HepG2 (cell line): ENCODE results near the gene UBR3. TPM values are rescaled to one million over a fixed set of nuclear protein-coding genes. Genes with fewer than 3 reads are reported as not detected.
"Not testable (repeated sequence)": the region's sequence is repeated elsewhere in the genome, so short reads cannot be mapped to it uniquely, and the experiment has no call there.

Source experiments
- ATAC-seq: fragments of 200-7000 bp; cut with Tn5 transposase; 3 replicates; pipeline ENCODE4 v1.9.1; 2020; ENCODE audit warnings: mild to moderate bottlenecking, moderate library complexity
- BruUV-seq: library from RNA; stranded (reverse); fragments of 400-500 nt; replicated peaks from 2 replicates; lab custom pipeline; 2021; lab: Mats Ljungman, UMichigan
- CTCF ChIA-PET: fragments of 300-600 bp; formaldehyde crosslinking; extraction: SDS; loops from one replicate; lab custom pipeline; 2021; ENCODE audit warnings: low total read pairs, inconsistent platforms, low intra/inter-chr PET ratio; lab: Yijun Ruan, JAX
- POLR2A ChIA-PET: fragments of 350-600 bp; sonication (Branson Sonifier 250); formaldehyde crosslinking; loops from one replicate; lab custom pipeline; 2020; ENCODE audit warnings: antibody characterized with exemption, inconsistent platforms; lab: Yijun Ruan, JAX
- DNase-seq: peaks from one replicate; pipeline ENCODE4 v3.0.0-alpha.2; 2015; ENCODE audit warnings: low spot score
- FAIRE-seq: peaks from 3 replicates; lab custom pipeline; 2011; peaks lifted over from hg19 to GRCh38; lab: Jason Lieb, UNC
- H2AFZ ChIP-seq: one replicate; pipeline ENCODE4 v1.6.1; 2011; ENCODE audit warnings: low read length, inconsistent platforms
- H3K27ac ChIP-seq: fragments of 300-600 bp; 3 replicates; pipeline ENCODE4 v1.8.0; 2011; ENCODE audit warnings: mixed run types, mild to moderate bottlenecking, mixed read lengths, low read length, inconsistent platforms; ENCODE audit not compliant: insufficient read depth; ENCODE audit errors: extremely low read length
- H3K27me3 ChIP-seq, 2 experiments: fragments of 200-600 bp in 1 of 2; 2 replicates in 1 of 2; 3 replicates in 1 of 2; pipeline versions ENCODE4 v1.6.0 to v1.8.0; 2011; ENCODE audit warnings: low read length in 2 of 2, mild to moderate bottlenecking in 2 of 2, moderate library complexity in 2 of 2, inconsistent platforms in 1 of 2; ENCODE audit not compliant: insufficient read depth in 2 of 2, control insufficient read depth in 1 of 2
- H3K36me3 ChIP-seq, 2 experiments: fragments of 200-600 bp in 1 of 2; replicated peaks in 1 of 2; 2 replicates in 1 of 2; 3 replicates in 1 of 2; pipeline versions ENCODE4 v1.5.1 to v1.8.0; 2011; ENCODE audit warnings: low read length in 2 of 2, inconsistent platforms in 1 of 2; ENCODE audit not compliant: insufficient read depth in 2 of 2, control insufficient read depth in 1 of 2
- H3K4me1 ChIP-seq: 2 replicates; pipeline ENCODE4 v1.5.1; 2012; ENCODE audit warnings: low read length, inconsistent platforms; ENCODE audit not compliant: insufficient read depth
- H3K4me2 ChIP-seq: 2 replicates; pipeline ENCODE4 v1.6.0; 2011; ENCODE audit warnings: low read depth, low read length, inconsistent platforms
- H3K4me3 ChIP-seq, 3 experiments: fragments of 200-600 bp in 1 of 3; sonication (generic), shearing (Covaris generic) in 1 of 3; replicated peaks in 1 of 3; 2 replicates each; pipeline ENCODE4 v1.5.1; 2011 to 2016; ENCODE audit warnings: low read length in 3 of 3, inconsistent platforms in 2 of 3, low read depth in 2 of 3, mild to moderate bottlenecking in 2 of 3, control low read depth in 1 of 3, mixed read lengths in 1 of 3; ENCODE audit not compliant: insufficient read depth in 1 of 3
- H3K79me2 ChIP-seq: one replicate; pipeline ENCODE4 v1.6.1; 2011; ENCODE audit warnings: low read length, inconsistent platforms; ENCODE audit not compliant: insufficient read depth
- H3K9ac ChIP-seq: 2 replicates; pipeline ENCODE4 v1.6.0; 2011; ENCODE audit warnings: mild to moderate bottlenecking, low read depth, low read length, inconsistent platforms; ENCODE audit not compliant: insufficient read depth
- H3K9me3 ChIP-seq: 2 replicates; pipeline ENCODE4 v1.5.1; 2012; ENCODE audit warnings: mild to moderate bottlenecking, low read length
- H4K20me1 ChIP-seq: 2 replicates; pipeline ENCODE4 v1.6.0; 2011; ENCODE audit warnings: inconsistent platforms, mild to moderate bottlenecking, low read length, moderate library complexity; ENCODE audit not compliant: insufficient read depth
- CBX5 ChIP-seq: sonication (generic); formaldehyde crosslinking; IDR thresholded peaks from 2 replicates; pipeline ENCODE4 v1.4.0; 2020; ENCODE audit warnings: missing genetic modification reagents, borderline replicate concordance
- EP300 ChIP-seq, 3 experiments: sonication (generic) in 1 of 3; formaldehyde crosslinking in 1 of 3; IDR thresholded peaks; 2 replicates each; pipeline versions ENCODE4 v1.5.1 to v1.6.1; 2011 to 2020; ENCODE audit warnings: low read depth in 2 of 3, low read length in 2 of 3, borderline replicate concordance in 1 of 3, improper control_type of control experiment in 1 of 3, mild to moderate bottlenecking in 1 of 3, missing genetic modification reagents in 1 of 3, moderate library complexity in 1 of 3
- FOSL2 ChIP-seq: sonication (generic); formaldehyde crosslinking; IDR thresholded peaks from 2 replicates; pipeline ENCODE4 v1.4.0; 2020; ENCODE audit warnings: missing genetic modification reagents
- GATAD2A ChIP-seq: IDR thresholded peaks from 2 replicates; pipeline ENCODE4 v1.6.1; 2016
- ISL2 ChIP-seq: sonication (generic); formaldehyde crosslinking; IDR thresholded peaks from 2 replicates; pipeline ENCODE4 v1.5.0; 2020; ENCODE audit warnings: missing genetic modification reagents
- SETDB1 ChIP-seq: sonication (generic); formaldehyde crosslinking; IDR thresholded peaks from 2 replicates; pipeline ENCODE4 v1.5.1; 2020; ENCODE audit warnings: missing genetic modification reagents, mild to moderate bottlenecking, borderline replicate concordance
- SRSF4 ChIP-seq: fragments of 200-400 bp; formaldehyde crosslinking; IDR thresholded peaks from one replicate; pipeline ENCODE4 v1.6.1; 2018; ENCODE audit warnings: mild to moderate bottlenecking, low read depth, low read length, moderate library complexity; ENCODE audit not compliant: poor library complexity, severe bottlenecking
- THAP7 ChIP-seq: sonication (generic); formaldehyde crosslinking; IDR thresholded peaks from 2 replicates; pipeline ENCODE4 v1.8.1; 2023; ENCODE audit warnings: mild to moderate bottlenecking, missing genetic modification reagents
- ZBTB26 ChIP-seq: IDR thresholded peaks from 2 replicates; pipeline ENCODE4 v1.6.1; 2016; ENCODE audit warnings: missing compliant biosample characterization, missing genetic modification reagents, borderline replicate concordance
- ZKSCAN1 ChIP-seq: fragments of 150-350 bp; IDR thresholded peaks from 2 replicates; pipeline ENCODE4 v1.6.1; 2014; ENCODE audit warnings: low read length
- ZNF253 ChIP-seq: sonication (generic); formaldehyde crosslinking; IDR thresholded peaks from 2 replicates; pipeline ENCODE4 v1.8.0; 2022; ENCODE audit warnings: mild to moderate bottlenecking, missing genetic modification reagents, borderline replicate concordance
- ZNF281 ChIP-seq: sonication (generic); formaldehyde crosslinking; IDR thresholded peaks from 2 replicates; pipeline ENCODE4 v1.4.0; 2020; ENCODE audit warnings: missing genetic modification reagents, borderline replicate concordance
- WGBS: methylation state at CpG from one replicate; pipeline ENCODE4 v1.1.6; 2017; ENCODE audit warnings: low lambda C conversion rate; 5-methylcytosine and 5-hydroxymethylcytosine counted together
- in situ Hi-C: cut with HindIII; loops from 2 replicates; pipeline ENCODE4 v1.10.0; 2017; ENCODE audit warnings: low pct_unique_long_range_greater_than_20kb; ENCODE audit not compliant: extremely low pct_ligation_motif_present
- intact Hi-C: fragments of 100-400 bp; cut with micrococcal nuclease; formaldehyde crosslinking; loops from one replicate; pipeline ENCODE4 v1.10.0; 2022; ENCODE audit not compliant: unreplicated experiment
- polyA plus RNA-seq, 8 experiments: library from polyadenylated mRNA; depleted of rRNA in 3 of 8; stranded (reverse) in 7 of 8; unstranded in 1 of 8; fragments of >200 nt; fragmentation: Illumina TruSeq in 4 of 8; extraction: Trizol in 4 of 8; gene quantifications; 2 replicates each; pipeline versions ENCODE4 v1.2.1 to v1.2.3, GENCODE V29; 2011 to 2016; ENCODE audit warnings: low read depth in 4 of 8, missing spikeins in 1 of 8, mixed read lengths in 1 of 8; ENCODE audit not compliant: insufficient read depth in 1 of 8
- total RNA-seq, 5 experiments: library from RNA; depleted of rRNA; stranded (reverse); fragments of >200 nt; fragmentation: Illumina TruSeq; extraction: Trizol; gene quantifications; 2 replicates each; pipeline ENCODE4 v1.2.3, GENCODE V29; 2016; ENCODE audit warnings: low read depth in 1 of 5

UBR3 gene
- total and polyA plus RNA-seq, 2 of the 13 experiments (the other 11 are each of a cell fraction or from before 2014, with no cell fraction given) = 15.1 to 28.0 TPM

- no peak for TF ChIP-seq ZKSCAN1
- TF ChIP-seq ZBTB26 = no peak
- no peak for TF ChIP-seq GATAD2A (CRISPR knock-in tag)
- no peak for TF ChIP-seq THAP7 (CRISPR knock-in tag)
- no peak for TF ChIP-seq SRSF4
Measured at GRCh38 chr2:170118641-170119040, 291.4 kb downstream of the UBR3 start (continued).

GRCh38 chr2:170119326-170119725, 292.1 kb downstream of the UBR3 start:
- H3K27me3 ChIP-seq = peaks cover 2 to 13% of the 10 kb centered on the region in 2 experiments; a peak in 4 of 5 replicates
- POLR2A ChIA-PET; H3K4me3 ChIP-seq; H4K20me1 ChIP-seq; in situ Hi-C loops; ATAC-seq; H3K4me2 ChIP-seq; H3K36me3 ChIP-seq; H3K79me2 ChIP-seq; H3K9ac ChIP-seq; H2AFZ ChIP-seq; H3K27ac ChIP-seq; intact Hi-C loops; BruUV-seq; CTCF ChIA-PET; TF ChIP-seq EP300 (CRISPR knock-in tag; IDR thresholded peaks at IDR 0.05; ENCODE audit: borderline replicate concordance): not testable (repeated sequence)
- peaks cover 24% of the 10 kb centered on the region for H3K9me3 ChIP-seq
- DNase-seq (peak; percentile 53), FAIRE-seq (peak; percentile 53)
- TF ChIP-seq ZNF253 (peak; percentile 98), EP300 (IDR thresholded peaks at IDR 0.05; ENCODE audit: low read depth in 2 of 2, low read length in 2 of 2) (peak in 1 of 2 experiments; percentile 16; a peak in 1 of 4 replicates), ZNF281 (CRISPR knock-in tag) (0 out of 2 replicates have a peak, but pooled peaks have one; percentile 42), ISL2 (CRISPR knock-in tag) (peak; percentile 50; the same call in 1 of the 2 replicates), SETDB1 (CRISPR knock-in tag) (peak; percentile 92; the same call in 1 of the 2 replicates), CBX5 (peak; percentile 76; the same call in 1 of the 2 replicates), FOSL2 (CRISPR knock-in tag) (peak; percentile 56)
- WGBS = 19% methylated on average over 2 of the region's 4 CpGs
- peaks cover 16% of the 10 kb centered on the region for H3K4me1 ChIP-seq
